ENCODE data around the gene DNAJC12.

Gene DNAJC12

DNA sequence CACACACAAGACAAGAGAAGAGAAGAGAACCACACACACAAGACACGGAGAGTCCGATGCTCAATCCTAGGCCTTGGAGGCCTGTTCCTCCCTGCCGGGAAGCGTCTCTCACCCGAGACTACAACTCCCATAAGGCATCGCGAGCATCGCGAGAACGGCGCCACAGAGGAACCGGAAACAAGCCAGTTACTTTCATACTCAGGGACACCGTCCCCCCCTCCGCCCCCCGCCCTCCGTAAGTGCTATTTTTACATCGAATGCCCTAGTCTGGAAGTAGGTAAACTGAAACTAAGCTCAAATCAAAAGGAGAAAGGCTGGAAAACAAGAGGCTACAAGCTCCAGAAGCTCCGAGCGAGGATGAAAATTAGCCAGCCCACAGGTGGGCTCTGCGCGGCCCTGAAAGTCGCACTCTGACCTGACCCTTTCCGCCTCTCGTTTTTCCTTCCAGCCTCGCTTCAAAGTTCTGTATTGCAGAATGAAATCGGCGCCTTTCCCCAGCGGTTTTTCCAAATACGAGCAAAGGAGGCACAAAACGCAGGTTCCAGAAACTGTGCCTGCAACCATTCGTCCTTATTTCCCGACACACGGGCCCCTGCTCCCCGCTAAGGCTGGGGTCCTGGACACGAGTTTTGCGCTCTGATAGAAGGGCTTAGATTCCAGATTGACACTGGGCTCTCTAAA is 11.5 kb upstream of the DNAJC12 start:
- Histone ChIP-seq H3K27me3 (ENCODE audit: control insufficient read depth, low read length) (no peaks in the 10 kb centered on the region), H3K4me3 (ENCODE audit: low read length) (peak overlapping the region; percentile 99), H3K79me2 (ENCODE audit: control insufficient read depth, low read length) (peaks cover 6% of the 10 kb centered on the region), H4K20me1 (ENCODE audit: control insufficient read depth, insufficient read depth, low read depth, low read length) (no peaks in the 10 kb centered on the region), H3K9me3 (ENCODE audit: control insufficient read depth, insufficient read depth, low read length) (no peaks in the 10 kb centered on the region), H3K36me3 (ENCODE audit: control insufficient read depth, low read length) (peaks cover 3% of the 10 kb centered on the region; the same call in 1 of the 2 replicates), H3K9me2 (replicated peaks; ENCODE audit: control insufficient read depth, low read length) (no peaks in the 10 kb centered on the region), H3K4me1 (ENCODE audit: control insufficient read depth, low read length) (peaks cover 12% of the 10 kb centered on the region), H3K27ac (ENCODE audit: low read depth, low read length) (peak overlapping the region; percentile 53), H3F3A (ENCODE audit: control insufficient read depth, insufficient read depth) (peaks cover 8% of the 10 kb centered on the region; the same call in 1 of the 2 replicates), H3K4me2 (ENCODE audit: low read length) (peak overlapping the region; percentile 97)
- no peak for TF ChIP-seq CTCF (IDR thresholded peaks at IDR 0.05; ENCODE audit: low read depth, low read length, poor library complexity, severe bottlenecking)
- no peak for TF ChIP-seq EZH2phosphoT487 (IDR thresholded peaks at IDR 0.05; ENCODE audit: borderline replicate concordance, low read length)

GRCh38 chr10:67843284-67843683 is 5.3 kb upstream of the DNAJC12 start:
- H3K4me3 ChIP-seq (ENCODE audit: low read length): no peak overlapping the region
- H3K4me2 ChIP-seq (ENCODE audit: low read length): no peak overlapping the region
- H3K79me2 ChIP-seq (ENCODE audit: control insufficient read depth, low read length): no peaks in the 10 kb centered on the region
- peaks cover 5% of the 10 kb centered on the region; the same call in 1 of the 2 replicates for H3F3A ChIP-seq (ENCODE audit: control insufficient read depth, insufficient read depth)
- H3K4me1 ChIP-seq (ENCODE audit: control insufficient read depth, low read length): no peaks in the 10 kb centered on the region
- no peaks in the 10 kb centered on the region for H3K36me3 ChIP-seq (ENCODE audit: control insufficient read depth, low read length)
- TF ChIP-seq CTCF (IDR thresholded peaks at IDR 0.05; ENCODE audit: low read depth, low read length, poor library complexity, severe bottlenecking) (no peak), EZH2phosphoT487 (IDR thresholded peaks at IDR 0.05; ENCODE audit: borderline replicate concordance, low read length) (no peak)
- no peaks in the 10 kb centered on the region for H4K20me1 ChIP-seq (ENCODE audit: control insufficient read depth, insufficient read depth, low read depth, low read length)
- H3K27me3 ChIP-seq (ENCODE audit: control insufficient read depth, low read length): no peaks in the 10 kb centered on the region
- peaks cover 5% of the 10 kb centered on the region; the same call in 1 of the 2 replicates for H3K9me3 ChIP-seq (ENCODE audit: control insufficient read depth, insufficient read depth, low read length)
- H3K27ac ChIP-seq (ENCODE audit: low read depth, low read length): no peak overlapping the region
- H3K9me2 ChIP-seq (replicated peaks; ENCODE audit: control insufficient read depth, low read length): no peaks in the 10 kb centered on the region

DNA sequence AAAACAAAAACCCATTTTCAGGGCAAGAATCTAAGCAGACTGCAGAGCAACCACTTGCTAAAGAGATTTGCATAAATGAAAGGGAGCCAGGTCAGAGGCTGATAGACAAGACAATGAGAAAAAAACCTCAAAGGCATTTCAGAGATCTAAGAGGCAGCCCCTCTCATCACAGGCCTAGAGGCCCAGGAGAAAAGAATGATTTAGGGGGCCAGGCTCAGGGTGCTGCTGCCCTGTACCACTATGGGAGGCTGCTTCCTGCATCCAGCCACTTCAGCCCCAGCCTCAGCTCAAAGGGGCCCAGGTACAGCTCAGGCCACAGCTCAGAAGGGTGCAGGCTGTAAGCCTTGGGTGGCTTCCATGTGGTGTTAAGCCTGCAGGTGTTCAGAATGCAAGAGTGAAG is 3.7 kb upstream of the DNAJC12 start:
- Histone ChIP-seq H3K79me2 (ENCODE audit: control insufficient read depth, low read length) (peaks cover 9% of the 10 kb centered on the region), H3K27me3 (ENCODE audit: control insufficient read depth, low read length) (no peaks in the 10 kb centered on the region), H3K4me1 (ENCODE audit: control insufficient read depth, low read length) (no peaks in the 10 kb centered on the region), H3K4me3 (ENCODE audit: low read length) (no peak overlapping the region), H4K20me1 (ENCODE audit: control insufficient read depth, insufficient read depth, low read depth, low read length) (no peaks in the 10 kb centered on the region), H3K4me2 (ENCODE audit: low read length) (no peak overlapping the region), H3K27ac (ENCODE audit: low read depth, low read length) (no peak overlapping the region), H3K36me3 (ENCODE audit: control insufficient read depth, low read length) (no peaks in the 10 kb centered on the region), H3K9me3 (ENCODE audit: control insufficient read depth, insufficient read depth, low read length) (peaks cover 5% of the 10 kb centered on the region; the same call in 1 of the 2 replicates), H3K9me2 (replicated peaks; ENCODE audit: control insufficient read depth, low read length) (no peaks in the 10 kb centered on the region), H3F3A (ENCODE audit: control insufficient read depth, insufficient read depth) (no peaks in the 10 kb centered on the region)
- TF ChIP-seq CTCF (IDR thresholded peaks at IDR 0.05; ENCODE audit: low read depth, low read length, poor library complexity, severe bottlenecking) (no peak), EZH2phosphoT487 (IDR thresholded peaks at IDR 0.05; ENCODE audit: borderline replicate concordance, low read length) (no peak)

All from DOHH2 (cell line).